ENCODE measurements around the gene SECTM1. TPM values are rescaled to one million over a fixed set of nuclear protein-coding genes. Genes with fewer than 3 reads are reported as not detected.
A peak's percentile ranks its signal among the peaks of the same experiment; 100 is the strongest.

The SECTM1 gene
- total and polyA plus RNA-seq, 2 experiments from 2014 or later = 0.21 to 1.3 TPM

GRCh38 chr17:82328994-82329507 lies 4.5 kb downstream of the SECTM1 start (continued):
- TF ChIP-seq ZNF462 (CRISPR knock-in tag; IDR thresholded peaks at IDR 0.05) (no peak), JUNB (IDR thresholded peaks at IDR 0.05; ENCODE audit: unreplicated experiment) (no peak), EZH2phosphoT487 (IDR thresholded peaks at IDR 0.05; ENCODE audit: unreplicated experiment) (no peak)

DNA sequence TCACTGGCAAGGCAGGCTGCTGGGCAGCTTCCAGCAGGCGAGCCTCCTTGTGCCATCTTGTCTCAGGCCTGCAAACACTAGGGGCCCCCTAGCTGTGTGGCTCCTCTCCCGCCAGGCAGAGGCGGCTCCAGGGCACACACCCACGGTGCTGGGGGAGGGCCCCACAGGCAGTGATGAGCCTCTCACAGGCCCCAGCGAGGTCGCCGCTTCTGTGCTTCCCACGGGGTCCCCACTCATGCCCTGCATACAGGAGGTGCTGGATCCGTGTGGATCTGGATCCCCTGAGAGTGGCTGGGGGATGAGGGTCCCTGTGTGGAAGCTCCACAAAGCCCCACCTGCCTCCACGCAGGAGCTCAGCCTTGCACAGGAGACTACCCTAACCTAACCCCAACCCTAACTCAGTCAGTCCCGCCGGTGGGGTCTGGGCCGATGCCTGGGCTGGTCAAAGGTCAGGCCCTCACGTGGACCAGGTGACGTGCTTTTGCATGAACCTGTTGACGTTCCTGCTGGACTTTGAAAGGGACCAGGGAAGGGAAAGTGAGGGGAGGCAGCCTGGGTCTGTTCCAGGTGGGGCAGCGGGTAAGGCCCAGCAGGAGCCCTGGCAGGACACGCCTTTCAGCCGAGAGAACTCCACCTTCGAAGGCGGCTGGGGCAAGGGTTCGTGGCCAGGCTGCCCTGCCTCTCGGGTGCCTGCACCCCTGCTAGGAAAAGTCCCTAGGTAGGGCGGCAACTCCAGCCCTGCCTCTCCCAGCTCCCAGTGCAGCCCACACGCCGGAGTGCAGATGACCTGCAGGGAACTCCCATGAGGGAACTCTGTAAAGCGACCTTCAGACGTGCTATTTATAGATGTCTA lies 5.2 kb downstream of the SECTM1 start:
- Histone ChIP-seq H4K20me1 (replicated peaks; ENCODE audit: insufficient read depth) (no peaks in the 10 kb centered on the region), H3K36me3 (ENCODE audit: insufficient read depth) (no peaks in the 10 kb centered on the region), H3K4me2 (no peak overlapping the region), H2AFZ (no peak overlapping the region), H3F3A (replicated peaks; ENCODE audit: low read depth) (no peaks in the 10 kb centered on the region), H3K4me3 (no peak overlapping the region), H3K27ac (ENCODE audit: low read depth) (no peak overlapping the region), H3K27me3 (ENCODE audit: insufficient read depth) (peaks cover 20% of the 10 kb centered on the region), H3K9me2 (ENCODE audit: insufficient read depth) (no peaks in the 10 kb centered on the region), H3K4me1 (ENCODE audit: insufficient read depth) (no peaks in the 10 kb centered on the region), H3K79me2 (replicated peaks; ENCODE audit: insufficient read depth) (no peaks in the 10 kb centered on the region)
- no peak overlapping the region for H3K27ac Mint-ChIP-seq
- ATAC-seq (peak; percentile 33), DNase-seq (ENCODE audit: low spot score) (no peak)
- no peaks in the 10 kb centered on the region; the same call in 2 of the 3 replicates for H3K36me3 Mint-ChIP-seq (ENCODE audit: low read depth)
- peaks cover 27% of the 10 kb centered on the region for H3K27me3 Mint-ChIP-seq (ENCODE audit: insufficient read depth, low read depth, poor library complexity)
- no peaks in the 10 kb centered on the region for H3K9me3 Mint-ChIP-seq
- peaks cover 17% of the 10 kb centered on the region for H3K4me1 Mint-ChIP-seq
- no peak overlapping the region; the same call in 2 of the 3 replicates for H3K4me3 Mint-ChIP-seq
- TF ChIP-seq, protein P1, sequence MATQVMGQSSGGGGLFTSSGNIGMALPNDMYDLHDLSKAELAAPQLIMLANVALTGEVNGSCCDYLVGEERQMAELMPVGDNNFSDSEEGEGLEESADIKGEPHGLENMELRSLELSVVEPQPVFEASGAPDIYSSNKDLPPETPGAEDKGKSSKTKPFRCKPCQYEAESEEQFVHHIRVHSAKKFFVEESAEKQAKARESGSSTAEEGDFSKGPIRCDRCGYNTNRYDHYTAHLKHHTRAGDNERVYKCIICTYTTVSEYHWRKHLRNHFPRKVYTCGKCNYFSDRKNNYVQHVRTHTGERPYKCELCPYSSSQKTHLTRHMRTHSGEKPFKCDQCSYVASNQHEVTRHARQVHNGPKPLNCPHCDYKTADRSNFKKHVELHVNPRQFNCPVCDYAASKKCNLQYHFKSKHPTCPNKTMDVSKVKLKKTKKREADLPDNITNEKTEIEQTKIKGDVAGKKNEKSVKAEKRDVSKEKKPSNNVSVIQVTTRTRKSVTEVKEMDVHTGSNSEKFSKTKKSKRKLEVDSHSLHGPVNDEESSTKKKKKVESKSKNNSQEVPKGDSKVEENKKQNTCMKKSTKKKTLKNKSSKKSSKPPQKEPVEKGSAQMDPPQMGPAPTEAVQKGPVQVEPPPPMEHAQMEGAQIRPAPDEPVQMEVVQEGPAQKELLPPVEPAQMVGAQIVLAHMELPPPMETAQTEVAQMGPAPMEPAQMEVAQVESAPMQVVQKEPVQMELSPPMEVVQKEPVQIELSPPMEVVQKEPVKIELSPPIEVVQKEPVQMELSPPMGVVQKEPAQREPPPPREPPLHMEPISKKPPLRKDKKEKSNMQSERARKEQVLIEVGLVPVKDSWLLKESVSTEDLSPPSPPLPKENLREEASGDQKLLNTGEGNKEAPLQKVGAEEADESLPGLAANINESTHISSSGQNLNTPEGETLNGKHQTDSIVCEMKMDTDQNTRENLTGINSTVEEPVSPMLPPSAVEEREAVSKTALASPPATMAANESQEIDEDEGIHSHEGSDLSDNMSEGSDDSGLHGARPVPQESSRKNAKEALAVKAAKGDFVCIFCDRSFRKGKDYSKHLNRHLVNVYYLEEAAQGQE (IDR thresholded peaks at IDR 0.05; ENCODE audit: unreplicated experiment) = no peak
- TF ChIP-seq ZNF331 (CRISPR knock-in tag; IDR thresholded peaks at IDR 0.05; ENCODE audit: low read depth) = no peak
